ENCODE data around the gene NPHP1.
"Not testable (repeated sequence)": the region's sequence is repeated elsewhere in the genome, so short reads cannot be mapped to it uniquely, and the experiment has no call there.

The NPHP1 gene

DNA sequence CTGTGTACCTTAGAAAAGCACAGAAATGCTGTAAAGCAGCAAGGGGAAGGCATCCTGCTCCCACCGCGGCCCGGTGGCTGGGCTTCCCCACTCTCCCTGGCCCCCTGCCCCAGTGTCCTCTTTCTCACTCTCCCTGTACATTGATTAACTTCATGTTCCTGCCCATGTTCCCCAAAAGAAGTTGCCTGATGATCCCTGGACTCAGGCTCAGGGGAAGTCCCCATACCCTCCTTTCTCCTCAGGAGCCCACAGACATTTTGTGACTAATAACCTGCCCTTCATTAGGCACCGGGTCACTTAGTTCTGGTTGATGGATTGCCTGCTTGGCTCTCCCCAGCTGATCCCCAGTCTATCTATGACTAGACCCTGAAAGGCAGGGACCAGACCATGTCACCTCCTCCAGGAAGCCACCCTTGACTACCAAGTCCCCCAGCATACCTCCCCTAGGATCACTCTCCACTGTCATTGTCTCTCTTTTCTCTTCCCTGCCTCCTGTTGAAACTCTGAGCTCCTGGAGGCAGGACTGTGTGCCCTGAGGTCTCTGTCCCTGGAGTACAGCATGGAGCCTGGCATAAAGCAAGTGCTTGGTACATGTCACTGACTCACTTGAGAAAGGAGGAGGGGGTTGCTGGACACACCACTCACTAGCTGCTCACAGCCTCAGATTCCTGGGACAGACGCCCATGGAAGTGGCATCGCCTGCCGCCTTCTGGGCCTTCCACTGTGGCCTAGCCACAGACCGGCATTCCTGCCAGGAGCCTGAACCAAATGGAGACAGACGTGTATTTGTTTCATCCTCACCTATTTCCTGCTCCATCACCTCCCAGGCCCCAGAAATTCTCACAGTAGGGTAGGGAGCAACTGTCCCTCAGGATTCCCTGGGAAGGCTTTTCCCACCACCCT is 102.7 kb downstream of the NPHP1 start:
- no peak for FAIRE-seq

DNA sequence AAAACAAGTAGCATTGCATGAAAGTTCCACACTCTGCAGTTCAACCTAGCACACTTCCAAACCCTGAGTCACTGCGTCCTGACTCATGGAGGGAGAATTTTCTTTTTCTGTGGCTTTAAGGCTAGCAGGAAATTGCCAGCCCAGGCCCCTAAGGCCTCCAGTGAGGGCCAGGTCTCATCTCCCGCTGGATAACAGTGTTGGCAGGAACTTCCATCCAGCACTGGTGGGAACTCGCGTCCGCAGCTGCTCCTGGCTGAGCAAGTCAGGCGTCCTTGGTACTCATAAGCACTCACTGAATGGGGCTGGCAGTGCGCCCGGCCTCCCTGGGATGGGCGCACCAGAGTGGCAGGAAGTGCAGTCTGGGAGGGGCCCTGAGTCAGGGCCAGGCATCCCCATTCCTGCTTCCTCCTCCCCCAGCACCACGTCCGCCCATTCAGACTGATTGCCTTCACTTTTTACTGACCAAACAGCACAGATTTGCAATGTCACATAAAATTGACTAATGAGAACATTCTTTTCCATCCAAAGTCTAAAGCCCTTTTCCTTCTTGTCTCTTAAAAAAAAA is 103.5 kb downstream of the NPHP1 start:
- FAIRE-seq: no peak

DNA sequence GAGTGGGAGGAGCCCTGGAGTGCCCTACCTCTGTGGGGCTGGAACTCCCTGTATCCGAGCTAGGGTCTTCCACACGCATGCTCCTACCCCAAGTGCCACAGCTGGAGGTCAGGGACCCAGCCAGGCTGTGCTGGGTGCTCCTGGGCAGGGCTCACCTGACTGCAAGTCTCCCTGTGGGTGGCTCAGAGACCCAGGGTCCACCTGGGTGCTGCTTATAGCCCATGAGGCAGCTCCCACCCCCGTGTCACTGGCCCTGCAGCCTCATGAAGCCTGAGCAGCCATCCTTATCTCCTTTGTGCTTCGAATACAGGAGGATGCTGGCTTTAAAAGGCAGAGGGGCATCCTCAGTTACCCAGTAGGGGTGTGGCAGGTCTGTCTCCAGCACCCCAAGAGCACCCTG is 103.9 kb downstream of the NPHP1 start:
- not testable (repeated sequence) for FAIRE-seq

DNA sequence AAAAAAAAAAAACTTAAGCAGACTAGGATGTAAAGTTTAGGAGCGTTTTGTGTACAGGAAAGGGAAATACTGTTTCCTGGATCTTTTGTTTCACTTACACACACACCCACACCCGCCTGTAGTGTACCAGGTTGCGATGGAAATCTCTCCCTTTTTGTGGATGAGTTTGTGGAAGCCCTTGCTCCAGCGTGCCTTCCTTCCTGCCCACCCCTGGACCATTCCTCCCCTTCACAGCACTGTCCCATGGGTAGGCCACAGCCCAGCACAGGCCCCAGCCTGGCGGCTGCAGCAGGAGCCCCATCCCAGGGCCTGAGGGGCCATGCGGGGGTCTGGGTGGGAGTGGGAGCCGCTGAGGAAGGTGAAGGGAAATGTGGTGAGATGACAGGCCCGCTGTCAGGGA is 104.3 kb downstream of the NPHP1 start:
- FAIRE-seq: no peak

DNA sequence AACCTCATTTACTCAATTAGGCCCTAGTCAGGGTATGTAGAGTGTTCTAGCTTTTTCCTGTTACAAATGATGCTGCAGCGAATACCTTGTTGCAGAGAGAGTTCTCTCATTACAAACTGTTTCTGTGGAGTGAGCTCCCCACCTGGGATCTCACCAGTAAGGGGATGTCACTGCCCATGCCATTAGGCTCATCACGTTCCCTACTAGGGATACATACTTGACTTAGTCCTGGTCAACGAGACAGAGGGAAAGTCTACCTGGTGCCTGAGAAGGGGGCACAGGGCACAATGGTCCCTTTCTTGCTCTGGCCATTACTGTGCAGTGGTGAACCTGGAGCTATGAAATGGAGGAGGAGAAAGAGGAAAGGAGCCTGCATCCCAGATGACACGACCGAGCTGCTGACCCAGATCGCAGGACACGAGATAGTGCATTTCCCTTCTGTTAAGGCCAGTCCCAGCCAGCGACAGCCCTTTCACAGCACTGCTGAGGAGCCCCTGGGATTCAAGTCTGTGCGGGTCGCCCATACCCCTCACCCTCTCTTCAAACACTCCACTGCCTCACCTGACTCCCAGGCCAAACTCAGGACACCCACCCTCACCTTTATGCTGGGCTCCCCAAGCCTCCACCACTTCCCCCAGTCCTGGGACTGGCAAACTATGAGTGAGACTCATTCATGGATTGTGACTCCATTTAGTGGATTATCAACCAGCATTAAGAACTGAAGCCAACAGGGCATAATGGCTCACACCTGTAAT is 105.2 kb downstream of the NPHP1 start:
- no peak for FAIRE-seq

DNA sequence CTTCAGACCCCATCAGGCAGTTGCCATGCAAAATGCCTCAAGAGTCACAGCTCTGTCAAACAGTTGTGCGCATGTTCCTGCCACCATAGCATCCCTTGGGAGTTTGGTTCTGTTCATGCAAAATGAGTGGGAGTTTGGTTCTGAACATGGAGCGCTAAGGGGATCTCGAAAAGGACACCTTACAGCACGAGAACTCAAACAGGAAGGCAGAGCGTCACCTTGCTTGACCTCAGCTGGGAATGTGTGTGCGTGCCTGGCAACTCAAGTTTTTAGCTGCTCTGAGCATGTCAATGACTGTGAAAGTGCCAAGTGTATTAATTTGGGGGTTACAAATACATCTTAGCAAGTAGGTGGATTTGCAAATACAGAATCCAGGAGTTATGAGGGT is 105.8 kb downstream of the NPHP1 start:
- FAIRE-seq: no peak

DNA sequence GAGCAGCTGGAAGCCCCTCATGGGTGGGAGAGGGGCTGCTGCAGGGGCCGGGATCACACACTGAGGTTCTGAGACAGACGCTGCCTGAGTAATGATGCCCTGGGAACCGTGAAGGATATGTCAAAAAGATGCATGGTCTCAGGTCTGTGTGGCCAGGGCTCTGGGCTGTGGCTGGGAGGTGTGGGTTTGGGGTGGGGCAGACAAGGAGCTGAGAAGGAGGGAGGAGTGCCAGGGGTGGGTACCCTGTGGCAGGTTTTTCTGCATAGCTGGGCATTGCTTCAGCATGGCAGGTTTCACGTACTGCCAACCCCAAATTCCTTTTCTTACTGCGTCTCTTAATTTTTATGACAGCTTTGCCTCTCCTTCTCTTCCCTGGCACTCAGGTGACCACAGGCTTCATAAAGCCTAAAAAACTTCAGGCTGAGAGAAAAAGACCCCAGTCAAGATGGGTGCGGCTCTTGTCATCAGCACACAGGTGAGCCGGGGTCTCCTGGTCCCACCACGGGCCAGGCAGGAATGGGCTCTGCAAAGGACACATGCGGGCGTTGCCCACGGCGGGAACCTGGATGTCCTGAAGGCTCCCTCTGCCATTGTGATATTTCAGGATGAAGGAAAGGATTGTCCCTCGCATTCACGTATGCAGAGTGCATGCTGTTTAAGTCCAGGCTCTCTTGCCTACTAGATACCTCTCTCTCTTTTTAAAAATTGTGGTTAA is 107.2 kb downstream of the NPHP1 start:
- FAIRE-seq: no peak

DNA sequence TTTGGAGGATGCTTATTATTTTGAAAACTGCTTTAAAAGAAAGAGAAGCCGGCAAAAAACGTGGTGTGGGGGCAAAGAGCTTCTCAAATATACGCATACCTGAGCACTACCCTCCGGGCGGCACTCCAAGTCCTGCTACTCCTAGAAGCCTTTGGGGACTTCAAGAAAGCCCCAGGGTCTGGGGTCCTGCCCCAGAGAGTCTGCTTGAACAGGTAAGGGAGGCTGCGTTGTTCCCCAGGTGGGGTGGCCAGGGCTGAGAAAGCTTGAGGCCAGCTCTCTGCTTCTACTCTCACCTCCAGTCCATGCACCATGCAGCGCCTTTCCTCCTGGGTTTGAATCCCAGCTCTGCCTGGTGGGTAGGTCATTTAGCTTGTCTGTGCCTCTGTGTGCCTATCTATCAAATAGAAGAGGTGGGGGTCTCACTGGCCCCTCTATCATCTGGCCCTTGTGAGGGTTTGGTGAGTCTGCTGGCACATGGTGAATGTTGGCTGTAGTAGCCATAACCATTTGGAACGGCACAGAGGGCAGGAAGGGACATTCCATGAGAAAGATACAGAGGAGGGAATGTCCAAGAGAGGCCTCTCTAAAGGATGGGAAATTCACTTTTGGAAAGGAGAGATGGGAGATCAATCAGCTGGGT is 108.7 kb downstream of the NPHP1 start:
- FAIRE-seq: no peak

DNA sequence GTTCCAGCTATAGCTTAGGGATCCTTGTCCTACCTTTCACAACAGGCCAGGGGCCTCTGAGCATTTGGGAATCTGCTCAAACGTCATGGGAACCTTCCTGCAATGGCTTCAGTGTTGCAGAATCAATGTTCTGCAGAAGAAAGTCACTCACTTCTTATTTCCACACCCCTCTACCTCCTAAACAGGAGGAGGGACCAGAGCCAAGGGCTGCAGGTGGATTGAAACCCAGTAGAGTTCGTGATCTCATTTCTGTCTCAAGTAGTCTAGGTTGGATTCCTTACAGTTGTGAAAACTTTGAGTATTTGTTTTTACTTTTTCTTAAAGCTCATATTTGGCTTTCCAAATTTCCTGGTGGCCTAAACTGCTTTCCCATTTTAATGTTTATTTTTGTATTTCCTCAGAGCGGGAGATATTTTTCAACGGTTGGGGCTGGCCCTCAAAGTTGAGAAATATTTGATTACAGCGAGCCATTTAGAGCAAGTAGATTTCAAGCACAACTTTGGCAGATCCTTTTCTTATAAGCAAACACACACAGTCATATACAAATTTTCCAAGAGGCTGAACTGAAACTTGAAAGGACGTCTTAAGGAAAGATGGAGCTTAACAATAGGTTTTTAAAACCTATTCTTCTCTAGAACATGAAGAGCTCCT is 109.8 kb downstream of the NPHP1 start:
- not testable (repeated sequence) for FAIRE-seq

DNA sequence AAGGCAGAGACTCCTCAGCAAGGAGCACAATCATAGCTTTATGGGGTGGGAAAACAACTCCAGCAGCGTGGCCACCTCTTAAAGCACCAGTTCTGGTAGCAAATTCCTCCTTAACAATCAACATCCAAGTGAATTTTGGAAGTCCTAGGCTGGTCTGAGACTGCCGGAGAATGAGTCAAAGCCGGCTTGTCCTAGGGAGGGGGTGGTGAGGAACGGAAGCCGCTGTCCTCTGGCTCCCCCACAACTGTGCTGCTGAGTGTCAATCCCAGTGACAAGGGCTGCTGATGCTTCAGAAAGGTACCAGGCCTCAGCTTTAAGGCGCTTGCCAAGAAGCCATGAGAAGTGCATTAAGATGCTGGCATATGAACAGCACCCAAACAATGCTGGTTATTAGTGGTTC is 110.9 kb downstream of the NPHP1 start:
- FAIRE-seq: not testable (repeated sequence)

DNA sequence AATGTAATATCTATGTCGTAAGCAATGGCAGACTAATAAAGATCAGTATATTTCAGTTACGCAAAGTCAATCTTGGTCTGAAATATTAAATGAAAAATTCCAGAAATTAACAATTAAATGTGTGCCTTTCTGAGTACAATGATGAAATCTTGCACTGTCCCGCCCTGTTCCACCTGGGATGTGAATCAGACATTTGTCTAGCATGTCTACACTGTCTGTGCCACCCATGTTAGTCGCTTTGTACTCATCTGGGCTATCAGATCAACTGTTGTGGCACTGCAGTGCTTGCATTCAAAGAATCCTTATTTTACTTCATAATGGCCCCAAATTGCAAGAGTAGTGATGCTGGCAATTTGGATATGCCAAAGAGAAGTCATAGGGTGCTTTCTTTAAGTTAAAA is 114.6 kb downstream of the NPHP1 start:
- FAIRE-seq: not testable (repeated sequence)

DNA sequence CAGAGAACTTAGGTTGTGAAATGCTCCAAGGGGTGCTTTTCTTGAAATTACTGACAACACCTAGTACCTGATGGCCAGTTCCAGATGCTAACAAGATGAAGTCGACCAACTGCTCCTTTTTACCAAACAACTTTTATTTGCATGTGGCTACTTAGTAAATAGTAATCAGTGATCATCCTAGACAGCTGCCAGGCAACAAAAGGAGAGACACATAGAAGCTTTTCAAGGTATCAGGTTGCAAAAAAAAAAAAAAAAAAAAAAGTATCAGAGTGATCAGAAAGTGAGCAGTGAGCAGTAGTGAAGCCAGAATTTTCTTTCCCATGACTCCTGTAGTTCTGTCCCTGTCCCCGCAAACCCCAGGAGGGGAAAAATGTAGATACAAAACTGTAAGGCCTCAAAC is 121.1 kb downstream of the NPHP1 start:
- not testable (repeated sequence) for FAIRE-seq

DNA sequence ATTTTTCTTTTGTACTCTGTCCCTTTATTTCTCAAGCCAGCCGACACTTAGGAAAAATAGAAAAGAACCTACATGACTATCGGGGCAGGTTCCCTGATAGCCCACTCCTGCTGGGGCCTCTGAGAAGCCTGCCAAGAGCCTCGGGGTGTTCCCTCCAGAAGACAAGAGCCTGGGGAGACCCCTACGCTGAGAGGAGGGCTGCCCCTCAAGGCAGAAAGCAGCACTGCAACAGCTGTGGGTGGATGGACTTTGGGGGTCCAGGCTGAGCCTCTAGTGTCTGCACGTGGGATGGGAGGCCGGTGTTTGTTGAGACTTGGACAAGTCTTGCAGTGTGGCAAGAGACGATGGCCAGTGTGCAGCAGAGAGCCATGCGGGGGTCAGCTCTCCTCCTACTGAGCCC is 121.7 kb downstream of the NPHP1 start:
- FAIRE-seq: not testable (repeated sequence)

DNA sequence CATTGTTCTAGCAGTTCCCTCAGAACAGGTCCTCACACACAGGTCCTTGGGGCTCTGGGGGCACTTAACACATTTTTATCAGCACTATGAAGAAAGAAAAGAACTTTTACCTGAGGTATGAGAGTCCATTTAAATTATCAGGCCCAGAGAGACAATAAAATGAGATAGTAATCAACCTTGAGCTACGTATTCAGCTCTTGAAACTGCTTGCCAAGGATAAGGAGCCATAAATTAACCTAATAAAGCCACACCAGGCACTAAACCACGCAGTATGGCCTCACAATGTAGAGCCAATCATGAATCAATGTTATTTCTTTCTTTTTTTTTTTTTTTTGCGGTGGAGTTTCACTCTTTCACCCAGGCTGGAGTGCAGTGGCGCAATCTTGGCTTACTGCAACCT is 126.7 kb downstream of the NPHP1 start:
- not testable (repeated sequence) for FAIRE-seq

DNA sequence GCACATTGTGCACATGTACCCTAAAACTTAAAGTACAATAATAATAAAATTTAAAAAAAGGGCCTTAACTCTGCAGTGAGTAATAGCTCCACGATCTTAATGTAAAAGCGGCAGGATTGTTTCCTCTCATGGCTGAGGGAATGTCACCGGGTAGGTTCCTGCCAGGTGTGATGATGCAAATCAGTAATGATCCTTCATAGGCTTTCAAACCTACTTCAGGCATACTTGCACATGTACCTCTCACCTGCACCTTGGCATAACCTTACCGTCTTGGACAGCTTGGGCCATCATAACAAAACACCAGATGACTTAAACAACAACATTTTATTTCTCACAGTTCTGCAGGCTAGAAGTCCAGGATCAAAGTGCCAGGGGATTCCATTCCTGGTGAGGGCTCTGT is 128.9 kb downstream of the NPHP1 start:
- not testable (repeated sequence) for FAIRE-seq
